K562 (cell line): ENCODE data around the gene SLMAP. TPM values are rescaled to one million over a fixed set of nuclear protein-coding genes. Genes with fewer than 3 reads are reported as not detected.

ENCODE experiments used
- ATAC-seq: fragments of 200-7000 bp; cut with Tn5 transposase; 3 replicates; pipeline ENCODE4 v1.9.1; 2020; ENCODE audit warnings: moderate library complexity
- BruUV-seq: library from RNA; stranded (reverse); fragments of 400-500 nt; replicated peaks from 2 replicates; lab custom pipeline; 2021; lab: Mats Ljungman, UMichigan
- CTCF ChIA-PET: fragments of 300-600 bp; formaldehyde crosslinking; extraction: SDS; loops from one replicate; lab custom pipeline; 2021; ENCODE audit warnings: low intra/inter-chr PET ratio; lab: Yijun Ruan, JAX
- POLR2A ChIA-PET: fragments of 300-600, 350-650 bp; sonication (Branson Sonifier 250); formaldehyde crosslinking; extraction: SDS; loops from one replicate; lab custom pipeline; 2021; ENCODE audit warnings: antibody characterized with exemption, inconsistent platforms; lab: Yijun Ruan, JAX
- DNase-seq, 4 experiments: peaks; one replicate each; pipeline versions ENCODE4 v3.0.0 to v3.0.0-alpha.2; 2011 to 2018; ENCODE audit warnings: low spot score in 3 of 4, mixed read lengths in 3 of 4; ENCODE audit errors: extremely low read depth in 1 of 4
- FAIRE-seq: peaks from 2 replicates; lab custom pipeline; 2011; peaks lifted over from hg19 to GRCh38; lab: Jason Lieb, UNC
- H2AFZ ChIP-seq: 2 replicates; pipeline ENCODE4 v1.6.0; 2011; ENCODE audit warnings: low read depth, low read length, control low read depth, inconsistent platforms
- H3K27ac ChIP-seq: fragments of 200-600 bp; 3 replicates; pipeline ENCODE4 v1.8.0; 2011; ENCODE audit warnings: low read depth, mild to moderate bottlenecking, control low read depth, inconsistent platforms, low read length, moderate library complexity, mixed read lengths; ENCODE audit errors: extremely low read depth
- H3K27me3 ChIP-seq, 2 experiments: fragments of 300-600 bp in 1 of 2; 2 replicates in 1 of 2; 3 replicates in 1 of 2; pipeline versions ENCODE4 v1.6.0 to v1.8.0; 2011; ENCODE audit warnings: inconsistent platforms in 2 of 2, low read length in 2 of 2, mild to moderate bottlenecking in 1 of 2, mixed read lengths in 1 of 2, moderate library complexity in 1 of 2; ENCODE audit not compliant: control insufficient read depth in 2 of 2, insufficient read depth in 2 of 2
- H3K36me3 ChIP-seq: fragments of 300-600 bp; 3 replicates; pipeline ENCODE4 v1.8.0; 2011; ENCODE audit warnings: mild to moderate bottlenecking, low read length, inconsistent platforms; ENCODE audit not compliant: control insufficient read depth, insufficient read depth
- H3K4me1 ChIP-seq, 2 experiments: fragments of 200-600 bp in 1 of 2; replicated peaks in 1 of 2; 2 replicates in 1 of 2; 3 replicates in 1 of 2; pipeline versions ENCODE4 v1.5.1 to v1.8.0; 2011; ENCODE audit warnings: inconsistent platforms in 2 of 2, low read length in 2 of 2, mild to moderate bottlenecking in 1 of 2, mixed read lengths in 1 of 2, moderate library complexity in 1 of 2; ENCODE audit not compliant: control insufficient read depth in 2 of 2, insufficient read depth in 2 of 2
- H3K4me2 ChIP-seq: 2 replicates; pipeline ENCODE4 v1.6.1; 2011; ENCODE audit warnings: low read length, control low read depth, inconsistent platforms, mixed read lengths; ENCODE audit not compliant: insufficient read depth
- H3K4me3 ChIP-seq: fragments of 200-600 bp; sonication (generic), shearing (Covaris generic); 2 replicates; pipeline ENCODE4 v1.5.1; 2016; ENCODE audit warnings: control low read depth, inconsistent platforms
- H3K79me2 ChIP-seq: fragments of 200-600 bp; 3 replicates; pipeline ENCODE4 v1.8.0; 2011; ENCODE audit warnings: low read length, inconsistent platforms; ENCODE audit not compliant: control insufficient read depth, insufficient read depth
- H3K9ac ChIP-seq, 2 experiments: 2 replicates each; pipeline versions ENCODE4 v1.6.0 to v1.6.1; 2011; ENCODE audit warnings: low read depth in 2 of 2, low read length in 2 of 2, control low read depth in 1 of 2, inconsistent platforms in 1 of 2, mild to moderate bottlenecking in 1 of 2, mixed read lengths in 1 of 2; ENCODE audit not compliant: insufficient read depth in 1 of 2
- H3K9me1 ChIP-seq: one replicate; pipeline ENCODE4 v1.6.0; 2011; ENCODE audit warnings: inconsistent platforms, mild to moderate bottlenecking, low read length, moderate library complexity; ENCODE audit not compliant: control insufficient read depth, insufficient read depth
- H3K9me3 ChIP-seq: replicated peaks from 2 replicates; pipeline ENCODE4 v1.5.1; 2011; ENCODE audit warnings: low read depth, low read length, inconsistent platforms; ENCODE audit not compliant: control insufficient read depth, insufficient read depth
- H4K20me1 ChIP-seq: replicated peaks from 2 replicates; pipeline ENCODE4 v1.6.1; 2011; ENCODE audit warnings: low read length, inconsistent platforms, mixed read lengths; ENCODE audit not compliant: control insufficient read depth, insufficient read depth
- ASH1L ChIP-seq: fragments of 450-650 bp; IDR thresholded peaks from 2 replicates; pipeline ENCODE4 v1.6.1; 2018; ENCODE audit warnings: borderline replicate concordance, mild to moderate bottlenecking, low read depth; ENCODE audit not compliant: partially characterized antibody
- CXXC5 ChIP-seq: fragments of 250-450 bp; sonication (Bioruptor Pico); IDR thresholded peaks from 2 replicates; pipeline ENCODE4 v1.8.0; 2022; ENCODE audit warnings: inconsistent platforms, mild to moderate bottlenecking, moderate library complexity
- GTF2A2 ChIP-seq: IDR thresholded peaks from 2 replicates; pipeline ENCODE4 v1.6.1; 2016; ENCODE audit warnings: mild to moderate bottlenecking, missing genetic modification characterization, missing compliant biosample characterization
- HDAC1 ChIP-seq, 2 experiments: fragments of 450-650 bp; IDR thresholded peaks; 2 replicates each; pipeline ENCODE4 v1.6.1; 2016 to 2017; ENCODE audit warnings: inconsistent platforms in 1 of 2, mild to moderate bottlenecking in 1 of 2, moderate library complexity in 1 of 2
- MCM2 ChIP-seq: fragments of 450-650 bp; IDR thresholded peaks from 2 replicates; pipeline ENCODE4 v1.6.1; 2017; ENCODE audit warnings: low read depth, mild to moderate bottlenecking
- PML ChIP-seq: IDR thresholded peaks from 2 replicates; pipeline ENCODE4 v1.6.1; 2012; ENCODE audit warnings: low read length, inconsistent platforms
- POLR2H ChIP-seq: IDR thresholded peaks from 2 replicates; pipeline ENCODE4 v1.6.1; 2016; ENCODE audit warnings: missing genetic modification characterization, low read depth, mild to moderate bottlenecking, control low read depth, missing compliant biosample characterization, moderate library complexity
- PPARD ChIP-seq: fragments of 250-450 bp; sonication (Bioruptor Pico); IDR thresholded peaks from 2 replicates; pipeline ENCODE4 v1.8.0; 2022; ENCODE audit warnings: inconsistent platforms, mild to moderate bottlenecking, moderate library complexity
- SMAD3 ChIP-seq: fragments of 450-650 bp; formaldehyde crosslinking; conservative IDR thresholded peaks from 2 replicates; pipeline ENCODE4 v1.4.0; 2020; ENCODE audit warnings: mild to moderate bottlenecking
- ZNF184 ChIP-seq: sonication (generic); formaldehyde crosslinking; IDR thresholded peaks from 2 replicates; pipeline ENCODE4 v1.5.0; 2020; ENCODE audit warnings: missing genetic modification reagents
- WGBS: fragments of 100-300 bp; shearing (Covaris generic); methylation state at CpG from one replicate; pipeline ENCODE4 v1.1.6; 2016; ENCODE audit warnings: low coverage, mixed read lengths; ENCODE audit not compliant: insufficient coverage; ENCODE audit errors: missing lambda C conversion rate; 5-methylcytosine and 5-hydroxymethylcytosine counted together
- in situ Hi-C: fragments of 300-500 bp; cut with MboI; formaldehyde crosslinking; loops from 4 replicates; pipeline ENCODE4 v1.15.0; 2018; ENCODE audit warnings: inconsistent platforms, mixed read lengths
- intact Hi-C: fragments of 100-400 bp; cut with micrococcal nuclease; formaldehyde crosslinking; loops from 2 replicates; pipeline ENCODE4 v1.14.2; 2022
- polyA plus RNA-seq, 8 experiments: library from polyadenylated mRNA; depleted of rRNA in 4 of 8; stranded (reverse) in 5 of 8; unstranded in 3 of 8; fragments of >200 nt; fragmentation: Nextera tagmentation in 2 of 8; fragmentation: Illumina TruSeq in 1 of 8; extraction: Ambion mirVana in 2 of 8; extraction: Trizol in 1 of 8; gene quantifications; 2 replicates each; pipeline versions ENCODE4 v1.2.1 to v1.2.3, GENCODE V29; 2011 to 2014; ENCODE audit warnings: inconsistent platforms in 1 of 8, missing spikeins in 1 of 8
- total RNA-seq, 7 experiments: library from RNA; depleted of rRNA in 6 of 7; stranded (reverse); fragments of >200 nt in 6 of 7; fragmentation: Illumina TruSeq in 2 of 7; extraction: Trizol in 2 of 7; gene quantifications; 2 replicates each; pipeline versions ENCODE4 v1.2.1 to v1.2.3, GENCODE V29; 2011 to 2021; ENCODE audit warnings: low replicate concordance in 1 of 7
- TF ChIP-seq, protein P1 (sequence below): fragments of 250-450 bp; sonication (Bioruptor Pico); IDR thresholded peaks from 2 replicates; pipeline ENCODE4 v1.6.1; 2021; ENCODE audit warnings: mild to moderate bottlenecking
- TF ChIP-seq, protein P2 (sequence below): fragments of 200-800 bp; sonication (Bioruptor generic); IDR thresholded peaks from 2 replicates; pipeline ENCODE4 v1.6.1; 2016; ENCODE audit warnings: missing genetic modification characterization, missing compliant biosample characterization

SLMAP gene
- total and polyA plus RNA-seq, 9 of the 15 experiments (the other 6 are each of a cell fraction or from before 2014, with no cell fraction given): 12.1 to 50.7 (median 28.3) TPM

DNA sequence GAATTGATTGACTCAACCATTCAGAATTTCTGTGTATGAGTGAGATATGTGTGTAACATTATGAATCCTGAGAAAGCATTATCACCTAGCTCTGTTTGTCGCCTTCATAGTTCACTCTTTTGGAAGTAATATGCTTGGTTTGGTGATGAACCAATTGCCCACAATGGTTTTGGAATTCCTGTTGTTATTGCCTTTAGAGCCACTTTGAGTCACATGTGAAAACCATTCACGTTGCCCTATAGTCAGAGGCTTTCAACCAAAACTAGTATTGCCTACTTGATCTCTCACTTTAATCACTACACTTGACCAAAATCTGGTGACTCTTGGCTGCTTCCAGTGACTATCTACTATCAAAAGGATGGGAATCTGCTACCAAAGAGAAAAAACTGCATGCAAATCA, 173.9 kb downstream of the SLMAP start:
- no peak for FAIRE-seq
- BruUV-seq: no TSS peak
- H3K9me3 ChIP-seq: no peaks in the 10 kb centered on the region
- no peak overlapping the region for H2AFZ ChIP-seq
- no peak overlapping the region for H3K4me3 ChIP-seq
- no peaks in the 10 kb centered on the region for H3K27me3 ChIP-seq
- WGBS: 70% methylated on average over 2 of the region's 2 CpGs
- no peak overlapping the region for H3K4me2 ChIP-seq
- intact Hi-C loops: no loop called here
- in situ Hi-C loops: no loop called here
- ChIA-PET POLR2A (interaction anchor here (0.9 kb wide), 1 partner anchor 21 kb away, joined by 3 read pairs; no protein-coding TSS in a partner anchor), CTCF (no interaction called here)
- H3K4me1 ChIP-seq: no peaks in the 10 kb centered on the region; a peak in 2 of 5 replicates
- no peaks in the 10 kb centered on the region for H4K20me1 ChIP-seq
- no peak overlapping the region for H3K27ac ChIP-seq
- no peaks in the 10 kb centered on the region for H3K79me2 ChIP-seq
- no peak overlapping the region for H3K9ac ChIP-seq
- H3K9me1 ChIP-seq: no peaks in the 10 kb centered on the region
- TF ChIP-seq GTF2A2 (tag) (no peak), CXXC5 (CRISPR knock-in tag) (no peak), PPARD (no peak), POLR2H (tag) (no peak), MCM2 (no peak), ASH1L (no peak), PML (no peak), SMAD3 (no peak), ZNF184 (CRISPR knock-in tag) (no peak), HDAC1 (IDR thresholded peaks at IDR 0.05) (no peak)
- TF ChIP-seq, protein P1, sequence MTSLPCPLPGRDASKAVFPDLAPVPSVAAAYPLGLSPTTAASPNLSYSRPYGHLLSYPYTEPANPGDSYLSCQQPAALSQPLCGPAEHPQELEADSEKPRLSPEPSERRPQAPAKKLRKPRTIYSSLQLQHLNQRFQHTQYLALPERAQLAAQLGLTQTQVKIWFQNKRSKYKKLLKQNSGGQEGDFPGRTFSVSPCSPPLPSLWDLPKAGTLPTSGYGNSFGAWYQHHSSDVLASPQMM (CRISPR knock-in tag): no peak
- TF ChIP-seq, protein P2, sequence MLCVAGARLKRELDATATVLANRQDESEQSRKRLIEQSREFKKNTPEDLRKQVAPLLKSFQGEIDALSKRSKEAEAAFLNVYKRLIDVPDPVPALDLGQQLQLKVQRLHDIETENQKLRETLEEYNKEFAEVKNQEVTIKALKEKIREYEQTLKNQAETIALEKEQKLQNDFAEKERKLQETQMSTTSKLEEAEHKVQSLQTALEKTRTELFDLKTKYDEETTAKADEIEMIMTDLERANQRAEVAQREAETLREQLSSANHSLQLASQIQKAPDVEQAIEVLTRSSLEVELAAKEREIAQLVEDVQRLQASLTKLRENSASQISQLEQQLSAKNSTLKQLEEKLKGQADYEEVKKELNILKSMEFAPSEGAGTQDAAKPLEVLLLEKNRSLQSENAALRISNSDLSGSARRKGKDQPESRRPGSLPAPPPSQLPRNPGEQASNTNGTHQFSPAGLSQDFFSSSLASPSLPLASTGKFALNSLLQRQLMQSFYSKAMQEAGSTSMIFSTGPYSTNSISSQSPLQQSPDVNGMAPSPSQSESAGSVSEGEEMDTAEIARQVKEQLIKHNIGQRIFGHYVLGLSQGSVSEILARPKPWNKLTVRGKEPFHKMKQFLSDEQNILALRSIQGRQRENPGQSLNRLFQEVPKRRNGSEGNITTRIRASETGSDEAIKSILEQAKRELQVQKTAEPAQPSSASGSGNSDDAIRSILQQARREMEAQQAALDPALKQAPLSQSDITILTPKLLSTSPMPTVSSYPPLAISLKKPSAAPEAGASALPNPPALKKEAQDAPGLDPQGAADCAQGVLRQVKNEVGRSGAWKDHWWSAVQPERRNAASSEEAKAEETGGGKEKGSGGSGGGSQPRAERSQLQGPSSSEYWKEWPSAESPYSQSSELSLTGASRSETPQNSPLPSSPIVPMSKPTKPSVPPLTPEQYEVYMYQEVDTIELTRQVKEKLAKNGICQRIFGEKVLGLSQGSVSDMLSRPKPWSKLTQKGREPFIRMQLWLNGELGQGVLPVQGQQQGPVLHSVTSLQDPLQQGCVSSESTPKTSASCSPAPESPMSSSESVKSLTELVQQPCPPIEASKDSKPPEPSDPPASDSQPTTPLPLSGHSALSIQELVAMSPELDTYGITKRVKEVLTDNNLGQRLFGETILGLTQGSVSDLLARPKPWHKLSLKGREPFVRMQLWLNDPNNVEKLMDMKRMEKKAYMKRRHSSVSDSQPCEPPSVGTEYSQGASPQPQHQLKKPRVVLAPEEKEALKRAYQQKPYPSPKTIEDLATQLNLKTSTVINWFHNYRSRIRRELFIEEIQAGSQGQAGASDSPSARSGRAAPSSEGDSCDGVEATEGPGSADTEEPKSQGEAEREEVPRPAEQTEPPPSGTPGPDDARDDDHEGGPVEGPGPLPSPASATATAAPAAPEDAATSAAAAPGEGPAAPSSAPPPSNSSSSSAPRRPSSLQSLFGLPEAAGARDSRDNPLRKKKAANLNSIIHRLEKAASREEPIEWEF (CRISPR knock-in tag): no peak
- no peak for DNase-seq
- no peak for ATAC-seq
- H3K36me3 ChIP-seq: peaks cover 16% of the 10 kb centered on the region; the same call in 2 of the 3 replicates
